Fibroblast of pulmonary artery (primary cell): ENCODE results near the gene DENND1A.

Source experiments
- DNase-seq: peaks from one replicate; pipeline ENCODE4 v3.0.0-alpha.2; 2010; ENCODE audit warnings: low read depth
- H3K4me3 ChIP-seq: replicated peaks from 2 replicates; pipeline ENCODE4 v1.5.1; 2011; ENCODE audit warnings: low read depth, mild to moderate bottlenecking, control low read depth, low read length, moderate library complexity
- CTCF ChIP-seq: IDR thresholded peaks from 2 replicates; pipeline ENCODE4 v1.5.1; 2011; ENCODE audit warnings: mild to moderate bottlenecking, control low read depth, low read length, inconsistent platforms; ENCODE audit errors: missing control alignments

DENND1A gene

GRCh38 chr9:123571240-123571639 is 358.7 kb downstream of the DENND1A start:
- no peak for TF ChIP-seq CTCF
- no peak for DNase-seq
- H3K4me3 ChIP-seq: no peak overlapping the region

- DNase-seq: peak; percentile 37
- no peak for TF ChIP-seq CTCF
- H3K4me3 ChIP-seq: no peak overlapping the region
These were observed 360.9 kb downstream of the DENND1A start for GRCh38 chr9:123568691-123569688.

GRCh38 chr9:123567013-123567412 is 362.9 kb downstream of the DENND1A start:
- no peak for DNase-seq
- no peak overlapping the region for H3K4me3 ChIP-seq
- TF ChIP-seq CTCF: no peak

GRCh38 chr9:123564652-123565051 is 365.3 kb downstream of the DENND1A start:
- no peak for TF ChIP-seq CTCF
- H3K4me3 ChIP-seq: no peak overlapping the region
- no peak for DNase-seq

DNA sequence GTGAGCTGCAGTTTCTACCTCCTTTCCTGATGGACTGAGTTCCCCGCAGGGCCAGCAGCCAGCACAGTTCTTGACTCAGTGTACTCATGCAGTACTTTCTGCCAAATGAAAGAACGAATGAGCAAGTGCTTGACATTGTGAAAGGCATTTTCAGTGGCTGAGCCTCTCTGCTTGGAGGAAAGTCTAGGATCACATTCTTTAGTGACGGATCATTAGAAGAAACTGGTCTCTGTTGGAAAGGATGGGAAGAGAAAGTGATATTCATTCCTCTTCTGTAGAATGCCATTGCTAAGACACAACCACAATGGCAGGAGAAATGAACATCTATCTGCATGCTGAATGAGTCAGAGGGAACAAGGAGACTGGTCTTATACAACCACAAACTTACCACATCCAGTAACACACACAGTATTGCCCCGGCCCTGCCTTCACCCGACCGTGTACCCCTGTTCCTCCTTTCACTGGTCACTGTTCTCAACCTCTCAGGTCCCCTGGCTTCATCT is 367.0 kb downstream of the DENND1A start:
- no peak for TF ChIP-seq CTCF
- no peak overlapping the region for H3K4me3 ChIP-seq
- peak; percentile 68 for DNase-seq

- no peak for TF ChIP-seq CTCF
- DNase-seq: no peak
- H3K4me3 ChIP-seq: no peak overlapping the region
These were observed 368.9 kb downstream of the DENND1A start for GRCh38 chr9:123561046-123561445.
